NOMO-1 (cell line): Measurements from ENCODE around the gene CXCL5.
"Not testable (repeated sequence)": the region's sequence is repeated elsewhere in the genome, so short reads cannot be mapped to it uniquely, and the experiment has no call there.

ENCODE experiments used
- DNase-seq, 2 experiments: peaks; one replicate each; lab custom pipeline; 2025; ENCODE audit not compliant: unreplicated experiment in 2 of 2; lab: John Stamatoyannopoulos, UW

Gene CXCL5

DNA sequence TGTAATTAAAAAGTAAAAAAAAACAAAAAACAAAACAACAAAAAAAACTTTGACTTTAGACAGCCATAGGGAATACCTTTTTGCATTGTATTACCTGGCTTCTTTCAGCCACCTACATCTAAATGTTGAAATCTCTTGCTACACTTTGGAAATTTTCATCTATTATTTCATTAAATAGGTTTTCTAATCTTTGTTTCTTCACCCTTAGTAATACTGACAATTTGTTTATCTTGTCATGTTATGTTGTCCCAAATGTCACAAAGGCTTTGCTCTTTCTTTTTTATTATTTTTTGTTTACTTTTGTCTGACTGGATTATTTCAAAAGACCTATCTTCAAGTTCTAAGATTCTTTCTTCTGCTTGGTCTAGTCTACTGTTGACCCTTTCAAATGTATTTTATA is 24.1 kb downstream of the CXCL5 start:
- DNase-seq: no peak

- DNase-seq: no peak
Measured at GRCh38 chr4:73970945-73971344, 27.5 kb downstream of the CXCL5 start.

GRCh38 chr4:73970011-73970410 is 28.5 kb downstream of the CXCL5 start:
- no peak for DNase-seq

GRCh38 chr4:73967866-73968265 is 30.6 kb downstream of the CXCL5 start:
- no peak for DNase-seq

GRCh38 chr4:73964862-73965611 is 33.4 kb downstream of the CXCL5 start:
- peak in 1 of 2 experiments; percentile 10 for DNase-seq

DNA sequence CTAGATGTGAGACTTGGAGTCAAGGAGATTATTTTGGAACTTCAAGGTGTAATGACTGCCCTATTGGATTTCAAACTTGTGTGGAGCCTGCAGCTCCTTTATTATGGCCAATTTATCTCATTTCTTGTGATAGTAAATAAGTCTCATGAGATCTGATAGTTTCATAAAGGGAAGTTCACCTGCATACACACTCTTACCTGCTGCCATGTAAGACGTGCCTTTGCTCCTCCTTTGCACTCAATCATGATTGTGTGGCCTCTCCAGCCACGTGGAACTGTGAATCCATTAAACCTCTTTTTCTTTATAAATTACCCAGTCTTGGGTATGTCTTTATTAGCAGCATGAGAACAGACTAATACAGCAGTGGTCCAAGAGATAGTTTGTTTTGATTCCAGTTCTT is 35.8 kb downstream of the CXCL5 start:
- DNase-seq: no peak

DNA sequence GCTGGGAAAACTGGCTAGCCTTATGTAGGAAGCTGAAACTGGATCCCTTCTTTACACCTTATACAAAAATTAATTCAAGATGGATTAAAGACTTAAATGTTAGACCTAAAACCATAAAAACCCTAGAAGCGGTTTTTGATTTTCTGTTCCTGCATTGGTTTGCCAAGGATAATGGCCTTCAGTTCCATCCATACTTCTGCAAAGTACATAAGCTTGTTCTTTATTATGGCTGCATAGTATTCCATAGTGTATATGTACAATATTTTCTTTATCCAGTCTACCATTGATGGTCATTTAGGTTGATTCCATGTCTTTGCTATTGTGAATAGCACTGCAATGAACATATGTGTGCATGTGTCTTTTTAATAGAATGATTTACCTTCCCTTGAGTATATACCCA is 39.4 kb downstream of the CXCL5 start:
- DNase-seq: not testable (repeated sequence)

GRCh38 chr4:73952352-73952751 is 46.1 kb downstream of the CXCL5 start:
- no peak for DNase-seq

DNA sequence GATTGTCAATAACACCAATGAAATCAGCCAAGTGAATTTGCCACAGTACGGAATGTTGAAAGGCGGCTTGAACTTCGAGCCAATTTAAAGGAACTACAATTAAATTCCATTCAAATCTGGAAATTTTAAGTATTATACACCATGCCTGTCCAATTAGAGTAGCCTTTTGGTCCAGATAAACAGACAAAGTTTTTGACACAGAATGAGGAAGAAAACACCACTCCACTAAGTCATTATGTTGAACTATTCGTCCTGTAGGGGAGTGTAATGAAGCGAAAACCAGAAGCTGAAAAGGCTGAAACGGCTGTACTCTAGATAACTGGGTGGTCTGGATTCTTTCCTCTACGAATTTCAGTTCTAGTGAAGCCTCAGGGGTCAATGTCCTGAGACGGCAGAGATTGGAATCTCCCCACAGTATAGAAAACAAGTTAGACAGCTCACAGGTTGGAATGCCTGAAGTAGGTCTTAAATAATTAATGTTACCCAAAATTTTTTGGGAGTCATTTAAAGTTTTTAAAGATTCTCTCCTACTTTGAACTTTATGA is 48.0 kb downstream of the CXCL5 start:
- DNase-seq: not testable (repeated sequence)

GRCh38 chr4:73948990-73949706 is 49.3 kb downstream of the CXCL5 start:
- DNase-seq: no peak

DNA sequence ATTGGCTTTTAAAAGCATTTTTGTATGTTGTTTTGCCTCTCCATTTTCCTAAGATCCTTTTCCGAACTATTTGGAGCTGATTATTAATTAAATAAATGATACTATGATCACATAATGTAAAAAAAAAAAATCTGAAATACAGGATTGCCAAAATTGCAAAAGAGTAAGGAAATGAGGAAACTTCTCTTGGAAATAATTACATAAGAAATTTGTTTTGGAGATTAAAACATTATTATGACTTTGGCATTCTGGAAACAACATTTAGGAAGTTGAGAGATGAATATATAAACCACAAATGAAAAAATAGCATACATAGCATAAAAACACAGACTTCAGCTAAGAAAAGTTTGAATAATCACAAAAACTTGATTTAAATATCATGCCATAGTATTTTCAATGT is 50.2 kb downstream of the CXCL5 start:
- no peak for DNase-seq

GRCh38 chr4:73947239-73947985 is 51.1 kb downstream of the CXCL5 start:
- no peak for DNase-seq

DNA sequence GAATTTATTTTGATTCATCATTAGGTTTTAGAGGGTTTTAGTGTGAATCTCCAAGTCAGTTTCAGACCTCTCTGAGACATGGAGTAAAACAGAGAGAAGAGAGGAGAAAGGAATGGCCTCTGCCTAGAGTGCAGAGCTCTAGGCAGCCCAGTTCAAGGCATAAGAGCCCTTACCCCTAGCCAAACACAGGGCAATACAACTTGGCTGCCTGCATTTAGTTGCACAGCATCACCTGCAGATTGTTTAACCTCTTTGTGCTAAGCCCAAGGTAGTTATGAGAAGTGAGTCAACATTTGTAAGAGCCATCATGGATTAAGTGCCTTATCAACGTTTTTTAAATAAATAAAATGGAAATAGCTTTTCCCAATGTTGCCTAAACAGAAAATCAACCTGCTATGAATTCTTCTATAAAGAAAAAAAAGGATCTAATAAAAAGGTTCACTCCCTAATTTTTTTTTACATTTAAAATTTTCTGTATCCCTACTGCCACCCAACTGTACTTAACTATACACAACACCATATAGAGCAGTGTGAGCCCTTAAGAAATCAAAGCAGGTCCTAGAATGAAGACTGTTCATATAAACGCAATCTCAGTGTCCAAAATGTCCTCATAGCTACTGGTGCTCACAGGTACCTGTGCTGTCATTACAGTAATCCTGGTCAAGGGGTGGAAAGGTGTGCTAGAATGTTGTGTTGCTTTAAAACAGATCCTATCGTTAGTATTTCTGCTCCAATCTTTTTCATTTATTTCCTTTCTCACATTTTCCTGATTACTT is 52.6 kb downstream of the CXCL5 start:
- no peak for DNase-seq
